Erythroblast (primary cell): ENCODE data around the gene ETV2.
"Not testable (repeated sequence)": the region's sequence is repeated elsewhere in the genome, so short reads cannot be mapped to it uniquely, and the experiment has no call there.

ENCODE experiments used
- DNase-seq, 2 experiments: peaks; one replicate each; lab custom pipeline; 2025; lab: John Stamatoyannopoulos, UW
- GATA1 ChIP-seq: IDR thresholded peaks from 2 replicates; pipeline ENCODE4 v1.6.1; 2011; ENCODE audit warnings: low read depth, mild to moderate bottlenecking, control low read depth, low read length, moderate library complexity
- POLR2A ChIP-seq: IDR thresholded peaks from 2 replicates; pipeline ENCODE4 v1.6.1; 2011; ENCODE audit warnings: mild to moderate bottlenecking, low read length

Gene ETV2

GRCh38 chr19:35639863-35640262 is 1.7 kb upstream of the ETV2 start:
- TF ChIP-seq POLR2A (no peak), GATA1 (no peak)
- no peak for DNase-seq

DNA sequence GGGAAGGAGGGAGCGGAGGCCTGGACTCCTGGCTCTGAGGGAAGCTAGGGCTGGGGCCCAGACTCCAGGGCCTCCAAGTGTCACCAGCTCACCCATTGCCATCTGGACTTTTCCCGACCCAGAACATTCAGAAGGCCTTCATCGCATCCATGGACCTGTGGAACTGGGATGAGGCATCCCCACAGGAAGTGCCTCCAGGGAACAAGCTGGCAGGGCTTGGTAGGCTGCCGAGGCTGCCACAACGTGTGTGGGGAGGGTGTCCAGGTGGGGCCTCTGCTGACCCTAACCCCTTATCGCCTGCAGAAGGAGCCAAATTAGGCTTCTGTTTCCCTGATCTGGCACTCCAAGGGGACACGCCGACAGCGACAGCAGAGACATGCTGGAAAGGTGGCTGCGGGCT is 767 bp downstream of the ETV2 start:
- TF ChIP-seq GATA1 (no peak), POLR2A (no peak)

DNA sequence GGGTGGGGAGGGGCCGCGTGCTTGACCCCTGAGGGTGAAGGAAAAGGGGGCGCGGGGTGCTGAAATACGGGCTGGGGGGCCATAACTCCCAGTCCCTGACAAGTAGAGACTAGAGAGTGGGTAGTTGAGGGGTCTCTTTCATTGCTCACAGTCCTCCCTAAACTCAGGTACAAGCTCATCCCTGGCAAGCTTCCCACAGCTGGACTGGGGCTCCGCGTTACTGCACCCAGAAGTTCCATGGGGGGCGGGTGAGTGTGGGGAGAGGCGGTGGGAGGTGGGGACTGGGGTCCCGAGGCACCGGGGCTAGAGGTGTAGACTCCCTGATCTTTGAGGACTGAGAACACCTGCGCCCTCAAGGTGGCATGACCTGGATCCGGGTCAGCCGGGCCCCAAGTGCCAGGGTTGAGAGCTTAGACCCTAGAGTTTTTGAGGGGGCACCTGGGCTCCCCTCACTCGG is 1.3 kb downstream of the ETV2 start:
- no peak for DNase-seq
- no peak for TF ChIP-seq POLR2A
- no peak for TF ChIP-seq GATA1

More for the DNA sequence above, 767 bp downstream of the ETV2 start:
- DNase-seq: no peak

DNA sequence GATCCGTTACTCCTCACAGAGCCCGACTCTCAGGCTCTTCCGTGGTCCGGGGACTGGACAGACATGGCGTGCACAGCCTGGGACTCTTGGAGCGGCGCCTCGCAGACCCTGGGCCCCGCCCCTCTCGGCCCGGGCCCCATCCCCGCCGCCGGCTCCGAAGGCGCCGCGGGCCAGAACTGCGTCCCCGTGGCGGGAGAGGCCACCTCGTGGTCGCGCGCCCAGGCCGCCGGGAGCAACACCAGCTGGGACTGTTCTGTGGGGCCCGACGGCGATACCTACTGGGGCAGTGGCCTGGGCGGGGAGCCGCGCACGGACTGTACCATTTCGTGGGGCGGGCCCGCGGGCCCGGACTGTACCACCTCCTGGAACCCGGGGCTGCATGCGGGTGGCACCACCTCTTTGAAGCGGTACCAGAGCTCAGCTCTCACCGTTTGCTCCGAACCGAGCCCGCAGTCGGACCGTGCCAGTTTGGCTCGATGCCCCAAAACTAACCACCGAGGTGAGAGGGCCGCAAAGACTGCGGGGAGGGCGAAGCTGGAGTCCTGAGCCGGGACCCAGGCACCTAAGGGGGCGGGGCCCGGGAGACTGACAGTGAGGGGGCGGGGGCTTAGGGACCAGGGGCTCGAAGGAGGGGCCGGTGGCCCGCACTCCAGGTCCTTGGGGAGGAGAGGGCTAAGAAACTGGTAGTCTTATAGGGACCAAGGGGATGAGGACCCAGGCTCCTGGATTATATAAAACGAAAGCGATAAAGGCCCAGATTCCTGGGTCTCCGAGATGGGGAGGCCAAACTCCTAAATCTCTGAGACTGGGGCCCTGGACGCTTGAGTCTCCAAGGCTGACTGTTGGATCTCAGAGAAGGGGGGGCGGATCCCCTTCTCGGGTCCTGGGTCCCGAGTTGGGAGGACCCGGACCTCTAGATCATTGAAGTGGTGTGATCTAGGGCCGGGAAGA is 2.0 kb downstream of the ETV2 start:
- peak; percentile 92 to 93 for DNase-seq
- TF ChIP-seq GATA1 (no peak), POLR2A (peak; percentile 84)

- TF ChIP-seq POLR2A (peak; percentile 31), GATA1 (no peak)
Observed at GRCh38 chr19:35644206-35644986, 2.9 kb downstream of the ETV2 start.

GRCh38 chr19:35644987-35645679 is 3.6 kb downstream of the ETV2 start:
- TF ChIP-seq GATA1 (no peak), POLR2A (no peak)
- DNase-seq: peak; percentile 69 to 78

More at GRCh38 chr19:35644206-35644986, 2.9 kb downstream of the ETV2 start:
- DNase-seq: peak; percentile 97 to 98

DNA sequence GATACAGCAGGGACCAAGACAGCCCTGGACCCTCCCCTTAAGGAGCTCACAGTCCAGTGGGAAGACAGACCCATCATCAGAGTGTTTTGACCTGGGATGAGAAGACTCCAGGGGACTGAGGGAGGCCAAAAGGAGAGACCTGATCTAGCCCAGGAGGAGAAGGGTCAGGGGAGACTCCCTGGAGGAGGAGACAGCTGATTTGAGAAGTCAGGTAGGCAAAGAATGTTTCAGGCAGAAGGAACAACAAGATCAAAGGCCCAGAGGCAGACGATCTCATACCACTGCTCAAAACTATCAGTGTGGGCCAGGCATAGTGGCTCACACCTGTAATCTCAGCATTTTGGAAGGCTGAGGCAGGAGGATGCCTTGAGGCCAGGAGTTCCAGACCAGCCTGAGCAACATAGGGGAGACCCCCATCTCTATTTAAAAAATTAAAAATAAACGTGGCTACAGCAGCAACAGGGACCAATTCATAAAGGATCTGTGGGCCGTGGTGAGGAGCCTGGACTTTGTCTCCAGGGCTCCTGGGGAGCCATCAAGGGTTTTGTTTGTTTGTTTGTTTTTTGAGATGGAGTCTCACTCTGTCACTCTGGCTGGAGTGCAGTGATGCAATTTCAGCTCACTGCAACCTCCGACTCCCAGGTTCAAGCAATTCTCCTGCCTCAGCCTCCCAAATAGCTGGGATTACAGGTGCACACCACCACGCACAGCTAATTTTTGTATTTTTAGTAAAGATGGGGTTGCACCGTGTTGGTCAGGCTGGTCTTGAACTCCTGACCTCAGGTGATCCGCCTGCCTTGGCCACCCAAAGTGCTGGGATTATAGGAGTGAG is 4.4 kb downstream of the ETV2 start:
- DNase-seq: no peak
- TF ChIP-seq POLR2A (no peak), GATA1 (no peak)

GRCh38 chr19:35648017-35648961 is 6.7 kb downstream of the ETV2 start, which contains the start of gene COX6B1:
COX6B1 (plus strand) TSS chr19:35648323; CDS start chr19:35651244, 2,921 bp downstream.
- TF ChIP-seq GATA1 (no peak), POLR2A (peak; percentile 93)
- peak; percentile 96 to 97 for DNase-seq

DNA sequence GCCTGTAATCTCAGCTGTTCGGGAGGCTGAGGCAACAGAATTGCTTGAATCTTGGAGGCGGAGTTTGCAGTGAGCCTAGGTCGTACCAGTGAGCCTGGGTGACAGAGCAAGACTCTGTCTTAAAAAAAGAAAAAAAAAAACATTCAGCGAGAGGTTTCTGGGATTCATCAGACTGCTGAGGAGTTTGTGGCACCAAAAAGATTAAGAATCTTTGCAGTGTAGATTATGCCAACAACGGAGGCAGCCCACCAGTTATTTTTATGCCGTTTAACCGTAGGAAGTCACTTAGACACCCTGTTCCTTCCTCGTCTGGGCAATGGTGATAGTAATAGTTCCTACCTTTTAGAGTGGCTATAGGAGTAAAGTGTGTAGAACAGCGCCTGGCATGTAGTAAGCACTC is 9.0 kb downstream of the ETV2 start:
- no peak for DNase-seq
- TF ChIP-seq GATA1: no peak
- TF ChIP-seq POLR2A: no peak

DNA sequence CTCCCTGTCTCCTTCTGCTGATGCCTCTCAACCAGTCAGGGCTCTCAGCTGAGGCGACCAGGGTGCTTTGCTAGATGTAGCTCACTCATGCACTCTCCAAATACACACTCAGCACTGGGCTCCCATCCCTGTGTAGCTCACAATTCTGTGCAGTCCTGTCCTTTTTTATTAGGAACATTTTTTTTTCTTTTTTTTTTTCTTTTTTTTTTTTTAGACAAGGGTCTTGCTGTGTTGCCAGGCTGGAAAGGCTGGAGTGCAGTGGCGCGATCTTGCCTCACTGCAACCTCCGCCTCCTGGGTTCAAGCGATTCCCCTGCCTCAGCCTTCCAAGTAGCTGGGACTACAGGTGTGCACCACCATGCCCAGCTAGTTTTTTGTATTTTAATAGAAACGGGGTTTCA is 13.3 kb downstream of the ETV2 start:
- DNase-seq: not testable (repeated sequence)

DNA sequence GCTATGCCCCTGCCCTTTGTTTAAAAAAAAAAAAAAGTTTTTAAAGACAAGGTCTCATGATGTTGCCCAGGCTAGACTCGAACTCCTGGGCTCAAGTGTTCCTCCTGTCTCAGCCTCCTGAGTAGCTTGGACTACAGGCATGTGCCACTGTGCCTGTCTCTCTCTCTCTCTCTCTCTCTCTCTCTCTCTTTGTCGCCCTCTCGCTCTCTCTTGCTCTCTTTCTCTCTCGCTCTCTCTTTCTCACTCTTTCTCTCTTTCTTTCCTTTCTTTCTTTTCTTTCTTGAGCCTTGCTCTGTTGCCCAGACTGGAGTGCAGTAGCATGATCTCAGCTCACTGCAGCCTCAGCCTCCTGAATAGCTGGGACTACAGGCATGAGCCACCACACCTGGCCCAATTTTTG is 14.1 kb downstream of the ETV2 start:
- no peak for TF ChIP-seq GATA1
- TF ChIP-seq POLR2A: no peak
- DNase-seq: no peak

GRCh38 chr19:35656700-35657099 is 15.2 kb downstream of the ETV2 start:
- TF ChIP-seq GATA1 (no peak), POLR2A (no peak)
- no peak for DNase-seq
